MV-4-11 (cell line): ENCODE data around the gene TRIM46.
"Not testable (repeated sequence)": the region's sequence is repeated elsewhere in the genome, so short reads cannot be mapped to it uniquely, and the experiment has no call there.

ENCODE experiments used
- DNase-seq: peaks from one replicate; lab custom pipeline; 2025; lab: John Stamatoyannopoulos, UW

The TRIM46 gene

DNA sequence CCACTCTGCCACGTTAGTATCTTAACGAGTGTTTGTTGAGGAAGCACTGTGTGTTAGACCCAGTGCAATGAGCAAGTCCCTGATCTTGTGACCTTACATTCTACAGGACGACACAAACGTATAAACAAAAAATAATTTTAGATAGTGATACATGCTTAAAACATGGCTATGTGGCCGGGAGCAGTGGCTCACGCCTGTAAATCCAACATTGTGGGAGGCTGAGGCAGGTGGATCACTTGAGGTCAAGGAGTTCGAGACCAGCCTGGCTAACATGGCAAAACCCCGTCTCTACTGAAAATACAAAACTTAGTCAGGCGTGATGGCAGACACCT is 54.4 kb downstream of the TRIM46 start:
- no peak for DNase-seq

- not testable (repeated sequence) for DNase-seq
Measured at GRCh38 chr1:155231302-155231701, 57.7 kb downstream of the TRIM46 start.

DNA sequence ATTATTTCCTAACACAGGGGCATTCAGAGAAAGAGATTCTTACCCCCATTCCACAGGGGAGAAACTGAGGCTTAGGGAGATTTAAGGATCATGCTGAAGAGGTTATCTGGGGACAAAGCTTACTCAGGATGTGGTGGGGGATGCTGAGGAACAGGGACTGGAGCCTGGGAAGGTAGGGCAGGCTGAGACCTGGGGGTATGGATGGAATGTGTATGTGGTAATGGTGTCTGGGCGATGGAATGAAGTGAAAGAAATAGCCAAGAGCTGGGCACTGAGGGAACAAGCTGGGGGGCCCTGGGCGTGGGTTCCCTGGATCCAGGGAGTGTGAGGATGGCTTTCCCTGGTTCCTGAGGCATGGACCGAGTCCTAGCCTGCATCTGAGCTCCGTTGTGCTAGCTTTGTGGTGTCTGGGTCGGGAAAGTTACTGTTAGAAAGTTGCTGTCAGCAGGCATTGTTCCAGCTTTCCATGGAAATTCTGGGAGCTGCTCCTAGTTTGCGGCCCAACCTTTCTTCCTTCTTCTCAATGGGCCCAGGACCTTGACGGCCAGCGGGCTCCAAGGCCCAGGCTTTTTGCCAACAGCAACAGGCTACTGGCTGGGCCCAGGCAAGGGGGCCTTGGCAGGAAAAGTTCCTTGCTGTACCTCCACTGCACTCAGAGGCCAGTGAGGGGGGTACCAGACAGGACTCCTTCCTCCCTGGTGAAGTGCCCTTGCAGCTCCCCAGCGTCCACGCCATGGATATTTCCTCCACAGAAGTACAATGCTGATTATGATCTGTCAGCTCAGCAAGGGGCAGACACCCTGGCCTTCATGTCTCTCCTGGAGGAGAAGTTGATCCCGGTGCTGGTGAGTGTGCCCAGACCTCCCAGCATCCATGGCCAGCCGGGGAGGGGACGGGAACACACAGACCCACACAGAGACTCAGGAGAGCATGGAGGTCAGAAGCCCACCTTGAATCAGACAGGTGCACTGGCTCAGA is 58.6 kb downstream of the TRIM46 start:
- not testable (repeated sequence) for DNase-seq

GRCh38 chr1:155233502-155233901 is 59.9 kb downstream of the TRIM46 start:
- DNase-seq, result not testable (repeated sequence)
